ENCODE measurements around the gene FEV.

FEV gene

DNA sequence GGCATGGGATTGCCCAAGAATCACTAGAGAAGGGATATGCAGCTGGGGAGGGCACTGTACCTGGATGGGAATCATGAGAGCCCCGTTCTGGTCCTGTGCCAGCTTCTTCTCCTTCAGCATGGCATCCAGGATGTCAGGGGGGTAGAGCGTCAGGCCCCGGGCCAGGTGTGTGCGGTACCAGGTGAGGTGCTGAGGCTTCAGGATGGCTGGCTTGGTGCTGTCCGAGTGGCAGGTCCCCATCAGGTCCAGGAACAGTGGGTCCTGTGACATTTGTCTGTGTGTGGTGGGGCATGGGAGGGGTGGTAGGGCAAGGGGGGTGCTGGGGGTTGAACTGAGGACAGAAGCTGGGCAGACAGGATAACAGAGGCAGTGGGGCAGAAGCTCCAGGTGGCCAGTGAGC, 43.2 kb upstream of the FEV start:
- TF ChIP-seq, protein P1, sequence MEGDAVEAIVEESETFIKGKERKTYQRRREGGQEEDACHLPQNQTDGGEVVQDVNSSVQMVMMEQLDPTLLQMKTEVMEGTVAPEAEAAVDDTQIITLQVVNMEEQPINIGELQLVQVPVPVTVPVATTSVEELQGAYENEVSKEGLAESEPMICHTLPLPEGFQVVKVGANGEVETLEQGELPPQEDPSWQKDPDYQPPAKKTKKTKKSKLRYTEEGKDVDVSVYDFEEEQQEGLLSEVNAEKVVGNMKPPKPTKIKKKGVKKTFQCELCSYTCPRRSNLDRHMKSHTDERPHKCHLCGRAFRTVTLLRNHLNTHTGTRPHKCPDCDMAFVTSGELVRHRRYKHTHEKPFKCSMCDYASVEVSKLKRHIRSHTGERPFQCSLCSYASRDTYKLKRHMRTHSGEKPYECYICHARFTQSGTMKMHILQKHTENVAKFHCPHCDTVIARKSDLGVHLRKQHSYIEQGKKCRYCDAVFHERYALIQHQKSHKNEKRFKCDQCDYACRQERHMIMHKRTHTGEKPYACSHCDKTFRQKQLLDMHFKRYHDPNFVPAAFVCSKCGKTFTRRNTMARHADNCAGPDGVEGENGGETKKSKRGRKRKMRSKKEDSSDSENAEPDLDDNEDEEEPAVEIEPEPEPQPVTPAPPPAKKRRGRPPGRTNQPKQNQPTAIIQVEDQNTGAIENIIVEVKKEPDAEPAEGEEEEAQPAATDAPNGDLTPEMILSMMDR (IDR thresholded peaks at IDR 0.05; ENCODE audit: borderline replicate concordance, insufficient read depth, low read depth, low read length): no peak
- H3K4me3 ChIP-seq (ENCODE audit: low read depth, low read length): no peak overlapping the region

DNA sequence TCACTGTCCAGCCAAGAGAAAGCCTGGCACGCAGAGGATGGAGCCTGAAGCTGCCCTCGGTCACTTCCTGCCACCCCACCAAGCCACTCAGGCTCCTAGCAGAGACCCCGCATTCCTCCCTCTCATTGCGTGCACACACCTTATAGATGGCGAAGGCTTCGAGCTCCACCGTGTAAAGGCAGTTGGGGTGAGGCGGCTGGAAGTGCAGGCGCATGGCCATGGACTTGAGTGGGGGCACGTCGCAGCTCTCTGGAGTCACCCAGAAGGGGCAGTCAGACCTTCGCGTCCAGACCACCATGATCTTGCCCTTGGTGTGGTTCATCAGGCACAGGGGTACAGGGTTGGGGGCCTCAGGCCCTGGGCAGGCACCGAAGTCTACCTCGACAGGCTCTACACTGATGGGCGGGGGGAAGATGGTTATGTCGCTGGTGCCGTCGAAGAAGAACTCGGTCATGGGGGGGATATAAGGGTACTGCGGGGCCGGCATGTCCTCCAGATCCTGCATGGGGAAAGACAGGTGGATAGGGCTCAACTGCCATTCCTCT, 42.6 kb upstream of the FEV start:
- TF ChIP-seq, protein P1 (IDR thresholded peaks at IDR 0.05; ENCODE audit: borderline replicate concordance, insufficient read depth, low read depth, low read length): no peak
- H3K4me3 ChIP-seq (ENCODE audit: low read depth, low read length): no peak overlapping the region

DNA sequence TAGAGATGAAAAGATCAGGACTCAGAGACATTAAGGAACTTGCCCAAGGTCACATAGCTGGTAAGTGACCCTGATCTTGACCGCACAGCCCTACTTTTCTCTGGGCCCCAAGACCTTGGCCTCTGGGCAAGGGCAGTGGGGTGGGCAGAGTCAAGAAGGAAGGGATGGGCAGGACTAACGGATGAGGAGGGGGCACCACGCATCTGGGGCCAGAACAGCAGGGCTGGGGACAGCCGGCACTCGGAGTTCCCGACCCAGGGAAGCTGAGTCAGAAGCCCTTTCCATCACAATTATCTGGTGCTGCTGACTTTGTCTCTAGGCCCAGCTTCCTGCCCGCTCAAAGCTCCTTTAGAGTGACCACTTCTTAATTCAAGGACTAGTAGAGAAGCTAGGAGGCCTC, 42.0 kb upstream of the FEV start:
- TF ChIP-seq, protein P1 (IDR thresholded peaks at IDR 0.05; ENCODE audit: borderline replicate concordance, insufficient read depth, low read depth, low read length): no peak
- H3K4me3 ChIP-seq (ENCODE audit: low read depth, low read length): no peak overlapping the region

DNA sequence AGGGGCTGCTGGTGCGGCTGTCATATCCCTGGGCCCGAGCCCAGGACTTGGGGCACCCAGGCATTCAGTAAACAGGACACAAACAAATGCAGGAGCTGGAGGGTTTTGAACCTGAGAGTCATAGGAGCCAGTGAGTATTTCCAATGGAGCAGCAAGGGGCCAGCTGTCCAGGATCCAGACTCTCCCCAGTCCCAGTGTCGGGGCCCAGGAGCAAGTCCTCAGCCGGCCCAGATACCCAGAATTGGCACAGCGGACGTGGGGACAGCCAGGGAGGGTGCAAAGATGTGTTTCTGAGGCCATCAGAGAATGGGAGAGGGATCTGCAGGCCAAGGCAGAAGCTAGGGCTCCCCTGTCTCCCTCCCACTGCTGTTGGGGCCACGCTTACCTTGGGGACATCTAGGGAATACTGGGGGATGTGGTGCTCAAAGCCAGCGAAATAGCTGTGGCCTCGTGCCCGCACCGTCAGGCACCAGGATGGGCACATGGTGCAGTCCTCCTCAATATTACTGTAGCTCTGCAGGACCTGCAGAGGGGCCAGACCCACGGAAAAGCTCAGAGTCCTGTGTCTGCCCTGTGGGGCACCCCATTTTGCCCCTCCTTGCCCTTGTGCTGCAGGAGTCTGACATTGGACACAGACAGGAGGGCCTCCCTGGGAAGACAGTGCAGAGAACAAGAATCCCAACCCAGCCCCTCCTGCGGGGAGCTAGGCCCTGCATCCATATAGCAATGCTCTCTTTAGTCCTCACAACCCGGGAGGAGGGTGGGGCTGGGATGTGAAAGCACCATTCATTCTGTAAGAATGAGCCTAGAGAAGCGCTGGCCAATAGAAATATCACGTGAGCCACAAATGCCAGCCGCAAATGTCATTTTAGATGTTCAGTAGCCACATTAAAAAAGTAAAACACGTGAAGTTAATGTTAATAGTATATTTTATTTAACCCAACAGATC, 40.9 kb upstream of the FEV start:
- no peak overlapping the region for H3K4me3 ChIP-seq (ENCODE audit: low read depth, low read length)
- TF ChIP-seq, protein P1 (IDR thresholded peaks at IDR 0.05; ENCODE audit: borderline replicate concordance, insufficient read depth, low read depth, low read length): no peak

DNA sequence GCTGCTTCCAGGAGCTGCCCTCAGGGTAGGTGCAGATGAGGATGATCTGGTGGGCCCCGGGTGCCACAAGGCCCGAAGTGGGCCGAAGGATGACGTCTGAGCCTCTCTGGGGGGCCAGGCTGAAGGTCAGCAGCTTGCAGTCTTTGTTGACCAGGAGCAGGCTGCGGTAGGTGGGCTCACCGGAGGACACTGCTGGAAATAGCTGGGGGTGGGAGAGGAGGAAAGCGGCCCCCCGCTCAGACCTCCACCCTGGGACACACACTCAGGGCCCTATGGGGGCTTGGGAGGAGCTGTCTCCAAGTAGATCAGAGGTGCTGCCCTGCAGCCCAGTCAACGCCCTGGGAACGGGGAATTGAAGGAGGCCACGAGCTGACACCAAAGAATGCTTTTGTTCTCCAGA, 39.1 kb upstream of the FEV start:
- TF ChIP-seq, protein P1 (IDR thresholded peaks at IDR 0.05; ENCODE audit: borderline replicate concordance, insufficient read depth, low read depth, low read length): no peak

DNA sequence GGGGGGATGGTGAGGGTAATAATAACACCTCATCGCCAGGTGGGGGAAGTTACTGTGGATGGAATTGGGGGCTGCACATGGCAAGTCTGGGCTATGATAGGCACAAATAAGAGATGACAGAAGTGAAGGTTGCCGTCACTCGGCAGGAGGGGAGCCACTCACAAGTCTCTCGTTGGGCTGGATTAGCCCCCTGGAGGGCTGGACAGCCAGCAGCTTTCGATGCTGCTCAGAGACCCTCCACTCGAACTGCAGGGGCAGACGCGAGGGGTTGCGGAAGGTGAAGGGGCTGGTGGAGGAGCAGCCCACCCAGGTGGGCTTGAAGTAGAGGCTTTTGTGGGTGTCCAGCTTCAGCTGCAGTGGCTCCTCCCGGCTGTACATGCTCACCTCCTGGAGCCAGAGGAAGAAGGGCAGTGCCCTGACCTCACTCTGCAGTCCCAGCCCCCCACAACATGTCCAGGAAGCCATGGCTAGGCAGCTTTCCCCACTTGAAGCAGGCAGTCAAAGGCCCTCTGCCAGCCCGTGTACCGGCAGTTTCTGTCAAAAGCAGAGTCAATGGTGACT, 38.1 kb upstream of the FEV start:
- no peak overlapping the region for H3K4me3 ChIP-seq (ENCODE audit: low read depth, low read length)
- TF ChIP-seq, protein P1 (IDR thresholded peaks at IDR 0.05; ENCODE audit: borderline replicate concordance, insufficient read depth, low read depth, low read length): no peak

More for the DNA sequence above, 39.1 kb upstream of the FEV start:
- no peak overlapping the region for H3K4me3 ChIP-seq (ENCODE audit: low read depth, low read length)
